Gastrocnemius medialis (tissue), 4 donors: ENCODE data around the gene GATA1. TPM values are rescaled to one million over a fixed set of nuclear protein-coding genes. Genes with fewer than 3 reads are reported as not detected.

Experiments
- ATAC-seq, 2 donors: fragments of 150-250 bp; one replicate each; pipeline ENCODE4 v1.9.1; 2016
- DNase-seq, 2 donors: peaks; one replicate each; pipeline ENCODE4 v3.0.0-alpha.2; 2019
- H3K27ac ChIP-seq, 4 donors: fragments of 200-600 bp; sonication (generic); 1 replicate in 1 of 4; 2 replicates in 3 of 4; pipeline ENCODE4 v1.5.1; 2016 to 2018; ENCODE audit warnings: mild to moderate bottlenecking in 2 of 4, moderate library complexity in 1 of 4
- H3K27me3 ChIP-seq, 3 donors: fragments of 200-600 bp; sonication (generic) in 2 of 3; 1 replicate in 1 of 3; 2 replicates in 2 of 3; pipeline versions ENCODE4 v1.5.1 to v1.6.0; 2016 to 2019; ENCODE audit warnings: mild to moderate bottlenecking in 1 of 3, moderate library complexity in 1 of 3
- H3K36me3 ChIP-seq, 2 donors: fragments of 200-600 bp; sonication (generic) in 1 of 2; one replicate each; pipeline ENCODE4 v1.5.1; 2017 to 2018
- H3K4me1 ChIP-seq, 2 donors: fragments of 200-600 bp; sonication (generic) in 1 of 2; one replicate each; pipeline ENCODE4 v1.5.1; 2016 to 2017; ENCODE audit warnings: mild to moderate bottlenecking in 2 of 2
- H3K4me3 ChIP-seq, 4 donors: fragments of 200-600 bp; sonication (generic) in 3 of 4; 1 replicate in 1 of 4; 2 replicates in 3 of 4; pipeline ENCODE4 v1.5.1; 2016 to 2019; ENCODE audit warnings: mild to moderate bottlenecking in 2 of 4
- H3K9me3 ChIP-seq, 3 donors: fragments of 200-600 bp; sonication (generic) in 2 of 3; 1 replicate in 1 of 3; 2 replicates in 2 of 3; pipeline ENCODE4 v1.5.1; 2016 to 2019
- CTCF ChIP-seq, 5 experiments: fragments of 450-650 bp in 3 of 5; fragments of 200-600 bp in 2 of 5; sonication (generic) in 2 of 5; IDR thresholded peaks in 4 of 5; conservative IDR thresholded peaks in 1 of 5; 1 replicate in 4 of 5; 2 replicates in 1 of 5; pipeline ENCODE4 v1.5.1; 2016 to 2019; ENCODE audit warnings: antibody characterized with exemption in 5 of 5, mild to moderate bottlenecking in 3 of 5, moderate library complexity in 3 of 5
- POLR2A ChIP-seq, 2 donors: fragments of 450-650 bp; IDR thresholded peaks; one replicate each; pipeline ENCODE4 v1.6.1; 2017; ENCODE audit warnings: antibody characterized with exemption in 2 of 2, mild to moderate bottlenecking in 2 of 2, moderate library complexity in 2 of 2
- in situ Hi-C, 4 donors: fragments of 200-750 bp; cut with MboI; loops; one replicate each; pipeline versions ENCODE4 v1.15.0 to v1.8.0; 2017; ENCODE audit warnings: low sequenced_read_pairs in 4 of 4
- intact Hi-C: fragments of 100-400 bp; cut with DNase I; formaldehyde crosslinking; loops from one replicate; pipeline ENCODE4 v1.15.1; 2023; ENCODE audit warnings: low total_unique reads
- total RNA-seq, 4 donors: library from RNA; depleted of rRNA; stranded (reverse); fragments of >200 nt; gene quantifications; one replicate each; pipeline versions ENCODE4 v1.1.0 to v1.2.3, GENCODE V29; 2016

GATA1 gene
- total RNA-seq, 4 donors from 2014 or later: not detected

- ATAC-seq (no peak), DNase-seq (no peak)
- intact Hi-C loops: no loop called here
- Histone ChIP-seq H3K27me3 (no peaks in the 10 kb centered on the region), H3K4me1 (no peaks in the 10 kb centered on the region), H3K4me3 (no peak overlapping the region), H3K9me3 (no peaks in the 10 kb centered on the region), H3K27ac (no peak overlapping the region), H3K36me3 (no peaks in the 10 kb centered on the region)
- TF ChIP-seq POLR2A (IDR thresholded peaks at IDR 0.05) (no peak), CTCF (IDR thresholded peaks at IDR 0.05 in 4 of 5, conservative IDR thresholded peaks at IDR 0.05 in 1 of 5) (no peak)
- in situ Hi-C loops: no loop called here
These were observed 1.4 kb downstream of the GATA1 start for GRCh38 chrX:48787505-48788443.

- no peaks in the 10 kb centered on the region for H3K27me3 ChIP-seq
- H3K4me1 ChIP-seq: no peaks in the 10 kb centered on the region
- no peaks in the 10 kb centered on the region for H3K9me3 ChIP-seq
- intact Hi-C loops: no loop called here
- no peak overlapping the region for H3K4me3 ChIP-seq
- in situ Hi-C loops: no loop called here
- H3K36me3 ChIP-seq: no peaks in the 10 kb centered on the region
- DNase-seq: no peak
- TF ChIP-seq POLR2A (IDR thresholded peaks at IDR 0.05) (no peak), CTCF (IDR thresholded peaks at IDR 0.05 in 4 of 5, conservative IDR thresholded peaks at IDR 0.05 in 1 of 5) (no peak)
- ATAC-seq: no peak
- H3K27ac ChIP-seq: no peak overlapping the region
These were observed 3.2 kb downstream of the GATA1 start for GRCh38 chrX:48789366-48790220.

GRCh38 chrX:48790477-48790876 is 4.1 kb downstream of the GATA1 start:
- intact Hi-C loops: no loop called here
- DNase-seq: no peak
- no peak overlapping the region for H3K4me3 ChIP-seq
- H3K27ac ChIP-seq: no peak overlapping the region
- TF ChIP-seq POLR2A (IDR thresholded peaks at IDR 0.05): no peak
- TF ChIP-seq CTCF (IDR thresholded peaks at IDR 0.05 in 4 of 5, conservative IDR thresholded peaks at IDR 0.05 in 1 of 5): no peak
- H3K27me3 ChIP-seq: no peaks in the 10 kb centered on the region
- H3K9me3 ChIP-seq: no peaks in the 10 kb centered on the region
- in situ Hi-C loops: no loop called here
- ATAC-seq: no peak
- no peaks in the 10 kb centered on the region for H3K36me3 ChIP-seq
- H3K4me1 ChIP-seq: no peaks in the 10 kb centered on the region

GRCh38 chrX:48791063-48791820 is 4.9 kb downstream of the GATA1 start:
- H3K36me3 ChIP-seq: no peaks in the 10 kb centered on the region
- H3K4me3 ChIP-seq: no peak overlapping the region
- in situ Hi-C loops (no loop called here), intact Hi-C loops (no loop called here)
- H3K4me1 ChIP-seq: no peaks in the 10 kb centered on the region
- DNase-seq (no peak), ATAC-seq (no peak)
- H3K27me3 ChIP-seq: no peaks in the 10 kb centered on the region
- H3K27ac ChIP-seq: no peak overlapping the region
- no peaks in the 10 kb centered on the region for H3K9me3 ChIP-seq
- TF ChIP-seq POLR2A (IDR thresholded peaks at IDR 0.05): no peak
- no peak for TF ChIP-seq CTCF (IDR thresholded peaks at IDR 0.05 in 4 of 5, conservative IDR thresholded peaks at IDR 0.05 in 1 of 5)
